HepG2 (cell line): ENCODE results near the gene CLPTM1L. TPM values are rescaled to one million over a fixed set of nuclear protein-coding genes. Genes with fewer than 3 reads are reported as not detected.

Experiments used
- ATAC-seq: fragments of 200-7000 bp; cut with Tn5 transposase; 3 replicates; pipeline ENCODE4 v1.9.1; 2020; ENCODE audit warnings: mild to moderate bottlenecking, moderate library complexity
- BruUV-seq: library from RNA; stranded (reverse); fragments of 400-500 nt; replicated peaks from 2 replicates; lab custom pipeline; 2021; lab: Mats Ljungman, UMichigan
- CTCF ChIA-PET: fragments of 300-600 bp; formaldehyde crosslinking; extraction: SDS; loops from one replicate; lab custom pipeline; 2021; ENCODE audit warnings: low total read pairs, inconsistent platforms, low intra/inter-chr PET ratio; lab: Yijun Ruan, JAX
- POLR2A ChIA-PET: fragments of 350-600 bp; sonication (Branson Sonifier 250); formaldehyde crosslinking; loops from one replicate; lab custom pipeline; 2020; ENCODE audit warnings: antibody characterized with exemption, inconsistent platforms; lab: Yijun Ruan, JAX
- DNase-seq: peaks from one replicate; pipeline ENCODE4 v3.0.0-alpha.2; 2015; ENCODE audit warnings: low spot score
- FAIRE-seq: peaks from 3 replicates; lab custom pipeline; 2011; peaks lifted over from hg19 to GRCh38; lab: Jason Lieb, UNC
- H2AFZ ChIP-seq: one replicate; pipeline ENCODE4 v1.6.1; 2011; ENCODE audit warnings: low read length, inconsistent platforms
- H3K27ac ChIP-seq: fragments of 300-600 bp; 3 replicates; pipeline ENCODE4 v1.8.0; 2011; ENCODE audit warnings: mixed run types, mild to moderate bottlenecking, mixed read lengths, low read length, inconsistent platforms; ENCODE audit not compliant: insufficient read depth; ENCODE audit errors: extremely low read length
- H3K27me3 ChIP-seq, 2 experiments: fragments of 200-600 bp in 1 of 2; 2 replicates in 1 of 2; 3 replicates in 1 of 2; pipeline versions ENCODE4 v1.6.0 to v1.8.0; 2011; ENCODE audit warnings: low read length in 2 of 2, mild to moderate bottlenecking in 2 of 2, moderate library complexity in 2 of 2, inconsistent platforms in 1 of 2; ENCODE audit not compliant: insufficient read depth in 2 of 2, control insufficient read depth in 1 of 2
- H3K36me3 ChIP-seq, 2 experiments: fragments of 200-600 bp in 1 of 2; replicated peaks in 1 of 2; 2 replicates in 1 of 2; 3 replicates in 1 of 2; pipeline versions ENCODE4 v1.5.1 to v1.8.0; 2011; ENCODE audit warnings: low read length in 2 of 2, inconsistent platforms in 1 of 2; ENCODE audit not compliant: insufficient read depth in 2 of 2, control insufficient read depth in 1 of 2
- H3K4me1 ChIP-seq: 2 replicates; pipeline ENCODE4 v1.5.1; 2012; ENCODE audit warnings: low read length, inconsistent platforms; ENCODE audit not compliant: insufficient read depth
- H3K4me2 ChIP-seq: 2 replicates; pipeline ENCODE4 v1.6.0; 2011; ENCODE audit warnings: low read depth, low read length, inconsistent platforms
- H3K4me3 ChIP-seq, 3 experiments: fragments of 200-600 bp in 1 of 3; sonication (generic), shearing (Covaris generic) in 1 of 3; replicated peaks in 1 of 3; 2 replicates each; pipeline ENCODE4 v1.5.1; 2011 to 2016; ENCODE audit warnings: low read length in 3 of 3, inconsistent platforms in 2 of 3, low read depth in 2 of 3, mild to moderate bottlenecking in 2 of 3, control low read depth in 1 of 3, mixed read lengths in 1 of 3; ENCODE audit not compliant: insufficient read depth in 1 of 3
- H3K79me2 ChIP-seq: one replicate; pipeline ENCODE4 v1.6.1; 2011; ENCODE audit warnings: low read length, inconsistent platforms; ENCODE audit not compliant: insufficient read depth
- H3K9ac ChIP-seq: 2 replicates; pipeline ENCODE4 v1.6.0; 2011; ENCODE audit warnings: mild to moderate bottlenecking, low read depth, low read length, inconsistent platforms; ENCODE audit not compliant: insufficient read depth
- H3K9me3 ChIP-seq: 2 replicates; pipeline ENCODE4 v1.5.1; 2012; ENCODE audit warnings: mild to moderate bottlenecking, low read length
- H4K20me1 ChIP-seq: 2 replicates; pipeline ENCODE4 v1.6.0; 2011; ENCODE audit warnings: inconsistent platforms, mild to moderate bottlenecking, low read length, moderate library complexity; ENCODE audit not compliant: insufficient read depth
- CSRNP1 ChIP-seq: sonication (generic); formaldehyde crosslinking; IDR thresholded peaks from 2 replicates; pipeline ENCODE4 v1.8.1; 2023; ENCODE audit warnings: mild to moderate bottlenecking, missing genetic modification reagents
- GATAD1 ChIP-seq: IDR thresholded peaks from 2 replicates; pipeline ENCODE4 v1.6.1; 2016; ENCODE audit warnings: missing genetic modification reagents, missing compliant biosample characterization
- MXD3 ChIP-seq: IDR thresholded peaks from 2 replicates; pipeline ENCODE4 v1.6.1; 2016; ENCODE audit warnings: mild to moderate bottlenecking, missing biosample characterization, missing genetic modification reagents
- PATZ1 ChIP-seq: sonication (generic); formaldehyde crosslinking; IDR thresholded peaks from 2 replicates; pipeline ENCODE4 v1.4.0; 2020; ENCODE audit warnings: missing genetic modification reagents
- ZBTB40 ChIP-seq, 2 experiments: fragments of 450-650 bp in 1 of 2; sonication (generic) in 1 of 2; formaldehyde crosslinking in 1 of 2; IDR thresholded peaks; 2 replicates each; pipeline versions ENCODE4 v1.6.1 to v1.8.0; 2016 to 2022; ENCODE audit warnings: antibody characterized with exemption in 1 of 2, mild to moderate bottlenecking in 1 of 2, missing genetic modification reagents in 1 of 2
- ZNF660 ChIP-seq: sonication (generic); formaldehyde crosslinking; IDR thresholded peaks from 2 replicates; pipeline ENCODE4 v1.5.1; 2020; ENCODE audit warnings: mild to moderate bottlenecking, low read depth, missing genetic modification reagents, borderline replicate concordance
- WGBS: methylation state at CpG from one replicate; pipeline ENCODE4 v1.1.6; 2017; ENCODE audit warnings: low lambda C conversion rate; 5-methylcytosine and 5-hydroxymethylcytosine counted together
- in situ Hi-C: cut with HindIII; loops from 2 replicates; pipeline ENCODE4 v1.10.0; 2017; ENCODE audit warnings: low pct_unique_long_range_greater_than_20kb; ENCODE audit not compliant: extremely low pct_ligation_motif_present
- intact Hi-C: fragments of 100-400 bp; cut with micrococcal nuclease; formaldehyde crosslinking; loops from one replicate; pipeline ENCODE4 v1.10.0; 2022; ENCODE audit not compliant: unreplicated experiment
- polyA plus RNA-seq, 8 experiments: library from polyadenylated mRNA; depleted of rRNA in 3 of 8; stranded (reverse) in 7 of 8; unstranded in 1 of 8; fragments of >200 nt; fragmentation: Illumina TruSeq in 4 of 8; extraction: Trizol in 4 of 8; gene quantifications; 2 replicates each; pipeline versions ENCODE4 v1.2.1 to v1.2.3, GENCODE V29; 2011 to 2016; ENCODE audit warnings: low read depth in 4 of 8, missing spikeins in 1 of 8, mixed read lengths in 1 of 8; ENCODE audit not compliant: insufficient read depth in 1 of 8
- total RNA-seq, 5 experiments: library from RNA; depleted of rRNA; stranded (reverse); fragments of >200 nt; fragmentation: Illumina TruSeq; extraction: Trizol; gene quantifications; 2 replicates each; pipeline ENCODE4 v1.2.3, GENCODE V29; 2016; ENCODE audit warnings: low read depth in 1 of 5

The CLPTM1L gene
- total and polyA plus RNA-seq, 2 of the 13 experiments (the other 11 are each of a cell fraction or from before 2014, with no cell fraction given) = 80.3 to 124 TPM

DNA sequence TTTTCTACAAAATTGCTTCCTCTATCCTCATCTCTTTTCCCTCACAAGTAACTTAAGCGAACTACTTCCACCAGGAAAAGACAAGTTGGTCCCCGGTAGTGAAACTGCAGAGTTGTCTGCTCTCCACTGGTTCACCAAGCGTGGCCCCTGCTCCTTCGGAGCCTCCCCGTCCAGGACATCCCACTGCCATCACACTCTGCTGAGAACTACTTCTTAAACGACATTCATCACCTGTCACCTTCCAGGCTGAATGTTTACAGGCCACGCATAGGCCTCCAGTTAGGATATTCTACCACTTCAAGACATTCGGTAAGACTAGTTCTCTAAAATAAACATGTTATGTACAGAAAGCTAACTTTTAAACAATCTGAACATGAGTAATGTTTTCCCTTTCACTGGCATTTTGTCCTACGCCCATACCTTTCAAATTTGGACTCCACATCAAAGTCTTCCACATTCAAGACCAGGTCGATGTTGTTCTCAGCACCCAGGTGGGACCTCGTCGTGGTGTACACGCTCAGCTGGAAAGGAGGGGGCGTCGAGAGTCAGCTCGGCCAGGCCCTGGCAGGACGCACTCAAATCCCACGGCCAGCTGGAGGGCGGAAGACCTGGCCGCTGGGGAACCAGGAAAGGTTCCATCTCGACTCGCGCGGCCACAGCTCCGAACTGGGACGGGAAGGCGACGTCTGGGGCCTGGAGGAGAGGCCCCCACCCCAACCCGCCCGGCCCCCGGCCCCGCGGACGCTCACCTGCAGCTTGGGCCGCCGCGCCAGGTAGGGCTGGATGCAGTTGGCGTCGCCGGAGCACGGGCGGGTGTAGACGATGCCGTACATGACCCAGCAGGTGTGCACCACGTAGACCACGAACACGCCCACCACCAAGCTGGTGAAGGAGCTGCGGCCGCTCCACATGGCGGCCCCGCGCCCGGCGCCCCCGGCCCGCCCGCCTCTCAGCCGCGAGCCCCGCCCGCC, 683 bp downstream of the CLPTM1L start:
- H3K4me1 ChIP-seq = peaks cover 24% of the 10 kb centered on the region
- BruUV-seq = TSS peak; percentile 65
- peak overlapping the region; percentile 75 for H3K9ac ChIP-seq
- ChIA-PET POLR2A (interaction anchor here (0.7 to 3.0 kb wide), 3 partner anchors 16 to 300 kb away, joined by 3 to 12 read pairs (median 3); no protein-coding TSS in a partner anchor), CTCF (no interaction called here)
- DNase-seq (no peak), ATAC-seq (peak; percentile 19; the same call in 2 of the 3 replicates), FAIRE-seq (peak; percentile 28)
- H3K36me3 ChIP-seq = peaks cover 19 to 32% of the 10 kb centered on the region in 2 experiments; a peak in 4 of 5 replicates
- WGBS = 15% methylated on average over 18 of the region's 61 CpGs
- H4K20me1 ChIP-seq = no peaks in the 10 kb centered on the region
- in situ Hi-C loops = no loop called here
- no peaks in the 10 kb centered on the region for H3K27me3 ChIP-seq
- H3K4me3 ChIP-seq = peak overlapping the region; percentile 61 to 90 (median 72)
- peaks cover 17% of the 10 kb centered on the region for H3K79me2 ChIP-seq
- H3K9me3 ChIP-seq = no peaks in the 10 kb centered on the region
- no peak overlapping the region for H2AFZ ChIP-seq
- peak overlapping the region; percentile 96 for H3K4me2 ChIP-seq
- intact Hi-C loops = no loop called here
- peak overlapping the region; percentile 25 for H3K27ac ChIP-seq
- no peak for TF ChIP-seq ZNF660 (CRISPR knock-in tag)
- TF ChIP-seq ZBTB40 (IDR thresholded peaks at IDR 0.05) = no peak
- TF ChIP-seq ZBTB40 (CRISPR knock-in tag; IDR thresholded peaks at IDR 0.05) = no peak
- TF ChIP-seq MXD3 (CRISPR knock-in tag) = 0 out of 2 replicates have a peak, but pooled peaks have one; percentile 23
- peak; percentile 43; the same call in 1 of the 2 replicates for TF ChIP-seq PATZ1 (CRISPR knock-in tag)
- 0 out of 2 replicates have a peak, but pooled peaks have one; percentile 1 for TF ChIP-seq CSRNP1 (CRISPR knock-in tag)
- TF ChIP-seq GATAD1 (CRISPR knock-in tag) = 0 out of 2 replicates have a peak, but pooled peaks have one; percentile 19
